OCI-M1 (cell line): ENCODE data around the gene ADAMTS4.
A peak's percentile ranks its signal among the peaks of the same experiment; 100 is the strongest.

ENCODE experiments used
- DNase-seq: peaks from one replicate; lab custom pipeline; 2025; lab: John Stamatoyannopoulos, UW

Gene ADAMTS4

DNA sequence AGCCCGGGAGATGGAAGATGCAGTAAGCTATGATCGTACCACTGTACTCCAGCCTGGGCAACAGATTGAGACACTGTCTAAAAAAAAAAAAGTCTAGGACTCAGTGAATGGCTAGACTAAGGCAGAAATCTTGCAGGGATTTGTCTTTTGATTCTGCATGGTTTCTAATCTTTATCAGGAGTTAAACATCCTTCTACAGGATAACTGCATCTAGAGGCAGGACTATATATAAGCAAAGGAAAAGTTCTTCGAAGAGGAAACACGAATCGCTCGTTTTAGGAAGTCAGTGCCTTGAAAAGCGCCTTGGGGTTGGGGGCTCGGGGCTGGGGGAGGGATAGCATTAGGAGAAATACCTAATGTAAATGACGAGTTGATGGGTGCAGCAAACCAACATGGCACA is 45.7 kb downstream of the ADAMTS4 start:
- no peak for DNase-seq

DNA sequence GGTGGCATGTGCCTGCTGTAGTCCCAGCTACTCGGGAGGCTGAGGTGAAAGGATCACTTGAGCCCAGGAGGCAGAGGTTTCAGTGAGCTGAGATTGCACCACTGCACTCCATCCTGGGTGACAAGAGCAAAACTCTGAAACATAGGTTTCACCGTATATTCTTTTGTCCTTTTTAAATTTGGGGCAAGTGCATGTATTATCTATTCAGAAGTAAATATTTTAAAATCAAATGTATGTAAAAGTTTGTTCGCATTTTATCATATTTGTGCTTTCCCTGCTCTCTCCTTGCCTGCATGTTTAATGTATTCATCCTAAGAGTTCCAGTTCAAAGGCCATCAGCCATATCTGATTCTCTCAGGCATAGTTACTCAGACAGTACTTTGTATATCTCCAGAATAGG is 53.0 kb downstream of the ADAMTS4 start:
- DNase-seq, result no peak

DNA sequence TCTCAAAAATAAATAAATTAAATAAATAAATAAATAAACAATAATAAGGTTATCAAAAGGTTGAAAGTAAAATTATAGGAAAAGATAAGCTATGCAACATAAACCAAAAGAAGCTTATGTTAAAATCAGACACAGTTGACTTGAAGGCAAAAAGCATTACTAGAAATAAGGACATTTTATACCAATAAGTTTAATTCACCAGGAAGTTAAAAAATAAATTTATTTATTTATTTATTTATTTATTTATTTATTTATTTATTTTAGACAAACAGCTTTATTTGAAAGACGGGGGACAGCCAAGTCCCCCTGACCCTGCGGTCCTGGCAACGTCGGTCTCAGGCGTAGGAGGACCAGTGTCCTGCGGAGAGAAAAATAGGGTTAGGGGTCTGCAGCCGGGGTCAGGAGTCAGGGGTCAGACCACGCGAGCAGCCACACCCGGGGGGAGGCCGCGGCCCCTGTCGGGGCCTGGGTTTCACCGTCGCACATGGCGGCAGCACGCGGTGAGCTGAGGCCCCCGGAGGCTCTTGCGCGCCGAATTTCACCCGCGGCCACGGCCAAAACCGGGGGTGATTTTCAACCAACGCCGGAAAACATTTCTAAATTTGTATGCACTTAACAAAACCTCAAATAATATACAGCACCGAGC is 58.0 kb downstream of the ADAMTS4 start:
- DNase-seq, result no peak

DNA sequence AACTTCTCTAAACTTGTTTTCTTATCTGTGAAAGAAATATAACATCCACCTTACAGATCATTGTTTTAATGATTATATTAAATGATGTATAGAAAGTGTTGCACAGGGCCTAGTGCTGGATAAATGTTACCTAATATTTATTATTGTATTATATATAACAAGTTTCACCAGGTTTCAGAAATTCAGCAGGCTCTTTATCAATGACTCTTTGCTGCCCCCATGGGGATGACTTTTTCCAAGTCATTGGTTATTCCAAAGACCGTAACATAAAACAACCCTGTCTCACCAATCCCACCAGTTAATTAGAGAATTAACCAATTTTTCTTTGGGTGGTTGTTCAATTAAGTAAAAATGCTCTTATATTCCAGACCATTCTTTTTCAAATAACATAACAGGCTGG is 59.1 kb downstream of the ADAMTS4 start:
- DNase-seq, result peak; percentile 80

DNA sequence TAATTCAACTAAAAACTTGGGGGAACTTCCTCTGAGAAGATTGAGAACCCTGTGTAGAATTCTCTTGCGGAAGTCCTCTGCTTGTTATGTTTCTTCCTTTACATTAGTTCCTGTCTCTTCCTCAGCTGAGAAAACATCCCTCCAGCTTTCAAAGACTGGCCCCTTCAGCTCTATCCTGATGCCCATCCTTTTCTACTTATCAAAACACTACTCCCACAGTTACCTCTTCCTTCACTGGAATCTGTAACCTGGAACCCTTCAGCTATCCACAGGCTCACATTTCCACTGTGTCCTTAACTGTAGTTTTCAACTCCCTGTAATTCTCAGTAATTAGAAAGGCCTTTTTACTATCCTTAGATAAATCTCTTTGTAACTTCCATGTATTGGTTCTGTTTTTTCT is 60.4 kb downstream of the ADAMTS4 start:
- DNase-seq, result no peak

DNA sequence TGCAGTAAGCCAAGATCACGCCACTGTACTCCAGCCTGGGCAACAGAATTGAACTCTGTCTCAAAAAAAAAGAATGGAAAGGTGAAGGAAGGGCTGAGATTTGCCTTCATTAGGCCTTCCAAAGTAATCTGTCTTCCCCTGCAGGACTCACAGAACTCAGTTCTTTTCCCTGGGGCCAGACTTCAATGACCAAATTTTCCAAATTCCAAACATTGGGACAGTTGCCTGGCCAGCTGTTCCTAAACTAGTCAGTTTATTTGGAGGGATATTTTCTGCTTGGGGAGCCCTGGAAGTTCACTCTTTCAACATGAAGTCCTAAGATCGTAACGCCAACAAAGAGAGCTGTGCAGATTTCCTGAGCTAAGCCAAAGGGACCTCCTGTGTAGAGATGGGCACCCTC is 61.0 kb downstream of the ADAMTS4 start:
- no peak for DNase-seq
